Measurements from ENCODE around the gene TGFB2.

- TF ChIP-seq CTCF (IDR thresholded peaks at IDR 0.05; ENCODE audit: poor library complexity, severe bottlenecking) = no peak
- TF ChIP-seq MXI1 (conservative IDR thresholded peaks at IDR 0.05; ENCODE audit: poor library complexity, severe bottlenecking) = no peak
- no peak for TF ChIP-seq SMC3 (conservative IDR thresholded peaks at IDR 0.05; ENCODE audit: poor library complexity)
- no peak for TF ChIP-seq POLR2AphosphoS5 (IDR thresholded peaks at IDR 0.05)
- TF ChIP-seq REST (IDR thresholded peaks at IDR 0.05; ENCODE audit: borderline replicate concordance) = no peak
- TF ChIP-seq TAF1 (IDR thresholded peaks at IDR 0.05; ENCODE audit: low read depth) = no peak
These were observed 129.0 kb downstream of the TGFB2 start for GRCh38 chr1:218474128-218474527.

Data from neural cell (in vitro differentiated cells).